Left ventricle myocardium inferior (tissue), 1 donor: ENCODE measurements around the gene MYDGF. TPM values are rescaled to one million over a fixed set of nuclear protein-coding genes. Genes with fewer than 3 reads are reported as not detected.

Experiments used
- DNase-seq: peaks from one replicate; pipeline ENCODE4 v3.0.0-alpha.2; 2020
- H3K27ac ChIP-seq: fragments of 200-600 bp; replicated peaks from 2 replicates; pipeline ENCODE4 v1.8.0; 2021
- H3K27me3 ChIP-seq: fragments of 200-600 bp; 2 replicates; pipeline ENCODE4 v1.8.0; 2021; ENCODE audit warnings: low read depth
- H3K36me3 ChIP-seq: fragments of 200-600 bp; 2 replicates; pipeline ENCODE4 v1.8.0; 2021
- H3K4me1 ChIP-seq: fragments of 200-600 bp; 2 replicates; pipeline ENCODE4 v1.8.0; 2021
- H3K4me3 ChIP-seq: fragments of 200-600 bp; 2 replicates; pipeline ENCODE4 v1.8.0; 2021; ENCODE audit warnings: mild to moderate bottlenecking, moderate library complexity
- H3K9me3 ChIP-seq: fragments of 200-600 bp; replicated peaks from 2 replicates; pipeline ENCODE4 v1.8.0; 2021
- intact Hi-C: fragments of 100-400 bp; cut with micrococcal nuclease; formaldehyde crosslinking; loops from one replicate; pipeline ENCODE4 v1.11.0; 2022
- total RNA-seq: library from RNA; stranded (reverse); fragmentation: NEBNext Ultra II Directional; extraction: Animal tissue kit (Norgen Biotek cat#: 25700); gene quantifications from one replicate; pipeline ENCODE4 v1.2.1, GENCODE V29; 2021
- TF ChIP-seq, protein P1 (sequence below): fragments of 200-600 bp; IDR thresholded peaks from 2 replicates; pipeline ENCODE4 v1.8.0; 2021; ENCODE audit warnings: antibody characterized with exemption, mild to moderate bottlenecking, borderline replicate concordance
- donor health status: DM: no; HTN: yes; CAD: no; lungs with severe emphysema.

Gene MYDGF
- total RNA-seq, 1 donor from 2014 or later, result 26.3 TPM

GRCh38 chr19:4660181-4660791, 9.9 kb downstream of the MYDGF start:
- no peak overlapping the region for H3K27ac ChIP-seq
- peaks cover 12% of the 10 kb centered on the region for H3K9me3 ChIP-seq
- intact Hi-C loops, result no loop called here
- TF ChIP-seq, protein P1, sequence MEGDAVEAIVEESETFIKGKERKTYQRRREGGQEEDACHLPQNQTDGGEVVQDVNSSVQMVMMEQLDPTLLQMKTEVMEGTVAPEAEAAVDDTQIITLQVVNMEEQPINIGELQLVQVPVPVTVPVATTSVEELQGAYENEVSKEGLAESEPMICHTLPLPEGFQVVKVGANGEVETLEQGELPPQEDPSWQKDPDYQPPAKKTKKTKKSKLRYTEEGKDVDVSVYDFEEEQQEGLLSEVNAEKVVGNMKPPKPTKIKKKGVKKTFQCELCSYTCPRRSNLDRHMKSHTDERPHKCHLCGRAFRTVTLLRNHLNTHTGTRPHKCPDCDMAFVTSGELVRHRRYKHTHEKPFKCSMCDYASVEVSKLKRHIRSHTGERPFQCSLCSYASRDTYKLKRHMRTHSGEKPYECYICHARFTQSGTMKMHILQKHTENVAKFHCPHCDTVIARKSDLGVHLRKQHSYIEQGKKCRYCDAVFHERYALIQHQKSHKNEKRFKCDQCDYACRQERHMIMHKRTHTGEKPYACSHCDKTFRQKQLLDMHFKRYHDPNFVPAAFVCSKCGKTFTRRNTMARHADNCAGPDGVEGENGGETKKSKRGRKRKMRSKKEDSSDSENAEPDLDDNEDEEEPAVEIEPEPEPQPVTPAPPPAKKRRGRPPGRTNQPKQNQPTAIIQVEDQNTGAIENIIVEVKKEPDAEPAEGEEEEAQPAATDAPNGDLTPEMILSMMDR, result peak; percentile 57
- DNase-seq, result no peak
- H3K36me3 ChIP-seq, result peaks cover 80% of the 10 kb centered on the region
- peaks cover 10% of the 10 kb centered on the region for H3K4me1 ChIP-seq
- no peaks in the 10 kb centered on the region for H3K27me3 ChIP-seq
- H3K4me3 ChIP-seq, result no peak overlapping the region

- no peak overlapping the region for H3K27ac ChIP-seq
- TF ChIP-seq, protein P1, result no peak
- H3K4me1 ChIP-seq, result peaks cover 22% of the 10 kb centered on the region
- no peak for DNase-seq
- peaks cover 12% of the 10 kb centered on the region for H3K9me3 ChIP-seq
- no peaks in the 10 kb centered on the region for H3K27me3 ChIP-seq
- H3K36me3 ChIP-seq, result peaks cover 79% of the 10 kb centered on the region
- intact Hi-C loops, result no loop called here
- no peak overlapping the region for H3K4me3 ChIP-seq
Measured at GRCh38 chr19:4657835-4658234, 12.3 kb downstream of the MYDGF start.

GRCh38 chr19:4657262-4657661, 12.9 kb downstream of the MYDGF start:
- Histone ChIP-seq H3K27ac (no peak overlapping the region), H3K9me3 (peaks cover 12% of the 10 kb centered on the region), H3K36me3 (peaks cover 80% of the 10 kb centered on the region), H3K4me1 (peaks cover 22% of the 10 kb centered on the region), H3K4me3 (no peak overlapping the region), H3K27me3 (no peaks in the 10 kb centered on the region)
- TF ChIP-seq, protein P1, result no peak
- no peak for DNase-seq
- intact Hi-C loops, result no loop called here

GRCh38 chr19:4656102-4656501, 14.0 kb downstream of the MYDGF start:
- Histone ChIP-seq H3K36me3 (peaks cover 82% of the 10 kb centered on the region), H3K27ac (no peak overlapping the region), H3K27me3 (no peaks in the 10 kb centered on the region), H3K4me1 (peaks cover 22% of the 10 kb centered on the region), H3K9me3 (peaks cover 12% of the 10 kb centered on the region), H3K4me3 (no peak overlapping the region)
- intact Hi-C loops, result no loop called here
- TF ChIP-seq, protein P1, result no peak
- no peak for DNase-seq

GRCh38 chr19:4654437-4655361, 15.4 kb downstream of the MYDGF start:
- Histone ChIP-seq H3K4me1 (peaks cover 26% of the 10 kb centered on the region), H3K36me3 (peaks cover 70% of the 10 kb centered on the region), H3K9me3 (peaks cover 12% of the 10 kb centered on the region), H3K27me3 (no peaks in the 10 kb centered on the region), H3K27ac (peak overlapping the region; percentile 75), H3K4me3 (no peak overlapping the region)
- TF ChIP-seq, protein P1, result no peak
- intact Hi-C loops, result no loop called here
- DNase-seq, result no peak
